K562 (cell line): ENCODE results near the gene NPR2. TPM values are rescaled to one million over a fixed set of nuclear protein-coding genes. Genes with fewer than 3 reads are reported as not detected.

Source experiments
- ATAC-seq: fragments of 200-7000 bp; cut with Tn5 transposase; 3 replicates; pipeline ENCODE4 v1.9.1; 2020; ENCODE audit warnings: moderate library complexity
- BruUV-seq: library from RNA; stranded (reverse); fragments of 400-500 nt; replicated peaks from 2 replicates; lab custom pipeline; 2021; lab: Mats Ljungman, UMichigan
- CTCF ChIA-PET: fragments of 300-600 bp; formaldehyde crosslinking; extraction: SDS; loops from one replicate; lab custom pipeline; 2021; ENCODE audit warnings: low intra/inter-chr PET ratio; lab: Yijun Ruan, JAX
- POLR2A ChIA-PET: fragments of 300-600, 350-650 bp; sonication (Branson Sonifier 250); formaldehyde crosslinking; extraction: SDS; loops from one replicate; lab custom pipeline; 2021; ENCODE audit warnings: antibody characterized with exemption, inconsistent platforms; lab: Yijun Ruan, JAX
- DNase-seq, 4 experiments: peaks; one replicate each; pipeline versions ENCODE4 v3.0.0 to v3.0.0-alpha.2; 2011 to 2018; ENCODE audit warnings: low spot score in 3 of 4, mixed read lengths in 3 of 4; ENCODE audit errors: extremely low read depth in 1 of 4
- FAIRE-seq: peaks from 2 replicates; lab custom pipeline; 2011; peaks lifted over from hg19 to GRCh38; lab: Jason Lieb, UNC
- H2AFZ ChIP-seq: 2 replicates; pipeline ENCODE4 v1.6.0; 2011; ENCODE audit warnings: low read depth, low read length, control low read depth, inconsistent platforms
- H3K27ac ChIP-seq: fragments of 200-600 bp; 3 replicates; pipeline ENCODE4 v1.8.0; 2011; ENCODE audit warnings: low read depth, mild to moderate bottlenecking, control low read depth, inconsistent platforms, low read length, moderate library complexity, mixed read lengths; ENCODE audit errors: extremely low read depth
- H3K27me3 ChIP-seq, 2 experiments: fragments of 300-600 bp in 1 of 2; 2 replicates in 1 of 2; 3 replicates in 1 of 2; pipeline versions ENCODE4 v1.6.0 to v1.8.0; 2011; ENCODE audit warnings: inconsistent platforms in 2 of 2, low read length in 2 of 2, mild to moderate bottlenecking in 1 of 2, mixed read lengths in 1 of 2, moderate library complexity in 1 of 2; ENCODE audit not compliant: control insufficient read depth in 2 of 2, insufficient read depth in 2 of 2
- H3K36me3 ChIP-seq: fragments of 300-600 bp; 3 replicates; pipeline ENCODE4 v1.8.0; 2011; ENCODE audit warnings: mild to moderate bottlenecking, low read length, inconsistent platforms; ENCODE audit not compliant: control insufficient read depth, insufficient read depth
- H3K4me1 ChIP-seq, 2 experiments: fragments of 200-600 bp in 1 of 2; replicated peaks in 1 of 2; 2 replicates in 1 of 2; 3 replicates in 1 of 2; pipeline versions ENCODE4 v1.5.1 to v1.8.0; 2011; ENCODE audit warnings: inconsistent platforms in 2 of 2, low read length in 2 of 2, mild to moderate bottlenecking in 1 of 2, mixed read lengths in 1 of 2, moderate library complexity in 1 of 2; ENCODE audit not compliant: control insufficient read depth in 2 of 2, insufficient read depth in 2 of 2
- H3K4me2 ChIP-seq: 2 replicates; pipeline ENCODE4 v1.6.1; 2011; ENCODE audit warnings: low read length, control low read depth, inconsistent platforms, mixed read lengths; ENCODE audit not compliant: insufficient read depth
- H3K4me3 ChIP-seq: fragments of 200-600 bp; sonication (generic), shearing (Covaris generic); 2 replicates; pipeline ENCODE4 v1.5.1; 2016; ENCODE audit warnings: control low read depth, inconsistent platforms
- H3K79me2 ChIP-seq: fragments of 200-600 bp; 3 replicates; pipeline ENCODE4 v1.8.0; 2011; ENCODE audit warnings: low read length, inconsistent platforms; ENCODE audit not compliant: control insufficient read depth, insufficient read depth
- H3K9ac ChIP-seq, 2 experiments: 2 replicates each; pipeline versions ENCODE4 v1.6.0 to v1.6.1; 2011; ENCODE audit warnings: low read depth in 2 of 2, low read length in 2 of 2, control low read depth in 1 of 2, inconsistent platforms in 1 of 2, mild to moderate bottlenecking in 1 of 2, mixed read lengths in 1 of 2; ENCODE audit not compliant: insufficient read depth in 1 of 2
- H3K9me1 ChIP-seq: one replicate; pipeline ENCODE4 v1.6.0; 2011; ENCODE audit warnings: inconsistent platforms, mild to moderate bottlenecking, low read length, moderate library complexity; ENCODE audit not compliant: control insufficient read depth, insufficient read depth
- H3K9me3 ChIP-seq: replicated peaks from 2 replicates; pipeline ENCODE4 v1.5.1; 2011; ENCODE audit warnings: low read depth, low read length, inconsistent platforms; ENCODE audit not compliant: control insufficient read depth, insufficient read depth
- H4K20me1 ChIP-seq: replicated peaks from 2 replicates; pipeline ENCODE4 v1.6.1; 2011; ENCODE audit warnings: low read length, inconsistent platforms, mixed read lengths; ENCODE audit not compliant: control insufficient read depth, insufficient read depth
- RBM22 ChIP-seq: fragments of 200-400 bp; formaldehyde crosslinking; IDR thresholded peaks from 2 replicates; pipeline ENCODE4 v1.6.1; 2018; ENCODE audit warnings: low read length, low read depth; ENCODE audit not compliant: poor library complexity, severe bottlenecking
- RCOR1 ChIP-seq, 2 experiments: IDR thresholded peaks; 2 replicates each; pipeline ENCODE4 v1.6.1; 2012; ENCODE audit warnings: low read depth in 2 of 2, low read length in 2 of 2, borderline replicate concordance in 1 of 2, improper control_type of control experiment in 1 of 2
- WGBS: fragments of 100-300 bp; shearing (Covaris generic); methylation state at CpG from one replicate; pipeline ENCODE4 v1.1.6; 2016; ENCODE audit warnings: low coverage, mixed read lengths; ENCODE audit not compliant: insufficient coverage; ENCODE audit errors: missing lambda C conversion rate; 5-methylcytosine and 5-hydroxymethylcytosine counted together
- in situ Hi-C: fragments of 300-500 bp; cut with MboI; formaldehyde crosslinking; loops from 4 replicates; pipeline ENCODE4 v1.15.0; 2018; ENCODE audit warnings: inconsistent platforms, mixed read lengths
- intact Hi-C: fragments of 100-400 bp; cut with micrococcal nuclease; formaldehyde crosslinking; loops from 2 replicates; pipeline ENCODE4 v1.14.2; 2022
- polyA plus RNA-seq, 8 experiments: library from polyadenylated mRNA; depleted of rRNA in 4 of 8; stranded (reverse) in 5 of 8; unstranded in 3 of 8; fragments of >200 nt; fragmentation: Nextera tagmentation in 2 of 8; fragmentation: Illumina TruSeq in 1 of 8; extraction: Ambion mirVana in 2 of 8; extraction: Trizol in 1 of 8; gene quantifications; 2 replicates each; pipeline versions ENCODE4 v1.2.1 to v1.2.3, GENCODE V29; 2011 to 2014; ENCODE audit warnings: inconsistent platforms in 1 of 8, missing spikeins in 1 of 8
- total RNA-seq, 7 experiments: library from RNA; depleted of rRNA in 6 of 7; stranded (reverse); fragments of >200 nt in 6 of 7; fragmentation: Illumina TruSeq in 2 of 7; extraction: Trizol in 2 of 7; gene quantifications; 2 replicates each; pipeline versions ENCODE4 v1.2.1 to v1.2.3, GENCODE V29; 2011 to 2021; ENCODE audit warnings: low replicate concordance in 1 of 7

The NPR2 gene
- total and polyA plus RNA-seq, 9 of the 15 experiments (the other 6 are each of a cell fraction or from before 2014, with no cell fraction given) = 2.4 to 12.9 (median 6.0) TPM

DNA sequence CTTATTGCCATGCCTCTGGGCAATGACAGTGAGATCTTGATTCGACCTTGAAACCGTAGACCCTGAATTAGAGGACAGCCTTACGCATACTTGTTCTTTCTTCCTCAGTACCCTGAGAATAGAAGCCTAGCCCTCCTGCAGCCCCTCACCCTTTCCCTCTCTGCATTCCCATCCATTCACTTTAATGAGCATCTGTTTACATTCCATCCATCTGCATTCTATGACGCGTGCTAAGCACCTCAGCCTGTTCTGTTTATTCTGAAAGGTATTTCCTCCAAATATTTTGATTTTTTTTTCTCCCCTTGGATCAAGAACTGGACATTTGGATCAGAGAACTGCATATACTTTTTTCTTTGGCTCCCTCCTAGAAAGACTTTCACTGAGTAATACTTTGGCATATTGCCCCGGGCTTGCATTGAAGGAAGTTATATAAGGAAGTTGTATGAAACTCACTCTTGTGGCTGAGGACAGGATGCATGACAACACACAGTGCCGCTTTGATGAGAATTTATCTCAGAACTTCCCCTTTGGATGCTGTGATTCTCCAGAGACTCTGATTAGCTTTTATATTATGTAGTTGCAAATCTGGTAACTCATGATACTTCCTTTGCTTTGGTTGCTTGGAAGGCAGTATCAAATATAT is 53.4 kb downstream of the NPR2 start:
- Histone ChIP-seq H3K9me3 (no peaks in the 10 kb centered on the region), H3K4me1 (peaks cover 0 to 11% of the 10 kb centered on the region in 2 experiments; a peak in 2 of 5 replicates), H3K9ac (no peak overlapping the region), H3K4me2 (no peak overlapping the region), H3K27ac (no peak overlapping the region), H3K9me1 (no peaks in the 10 kb centered on the region), H3K36me3 (no peaks in the 10 kb centered on the region), H3K27me3 (peaks cover 0 to 24% of the 10 kb centered on the region in 2 experiments; a peak in 4 of 5 replicates), H2AFZ (no peak overlapping the region), H4K20me1 (no peaks in the 10 kb centered on the region), H3K79me2 (no peaks in the 10 kb centered on the region), H3K4me3 (no peak overlapping the region)
- TF ChIP-seq RBM22 (no peak), RCOR1 (IDR thresholded peaks at IDR 0.05; ENCODE audit: borderline replicate concordance in 1 of 2, low read depth in 2 of 2, low read length in 2 of 2) (0 out of 4 replicates have a peak, but pooled peaks of 1 of the 2 experiments have one; percentile 44)
- in situ Hi-C loops = no loop called here
- POLR2A ChIA-PET = interaction anchor here (0.5 to 0.9 kb wide), 2 partner anchors 12 to 13 kb away, joined by 3 read pairs; no protein-coding TSS in a partner anchor
- 28% methylated on average over 7 of the region's 7 CpGs for WGBS
- CTCF ChIA-PET = no interaction called here
- ATAC-seq = no peak
- FAIRE-seq = no peak
- DNase-seq = no peak
- intact Hi-C loops = no loop called here
- BruUV-seq = no TSS peak
